Measurements from ENCODE around the gene HSD17B14. TPM values are rescaled to one million over a fixed set of nuclear protein-coding genes. Genes with fewer than 3 reads are reported as not detected.

HSD17B14 gene
- total and polyA plus RNA-seq, 2 of the 13 experiments (the other 11 are each of a cell fraction or from before 2014, with no cell fraction given), result 0.58 to 1.2 TPM

DNA sequence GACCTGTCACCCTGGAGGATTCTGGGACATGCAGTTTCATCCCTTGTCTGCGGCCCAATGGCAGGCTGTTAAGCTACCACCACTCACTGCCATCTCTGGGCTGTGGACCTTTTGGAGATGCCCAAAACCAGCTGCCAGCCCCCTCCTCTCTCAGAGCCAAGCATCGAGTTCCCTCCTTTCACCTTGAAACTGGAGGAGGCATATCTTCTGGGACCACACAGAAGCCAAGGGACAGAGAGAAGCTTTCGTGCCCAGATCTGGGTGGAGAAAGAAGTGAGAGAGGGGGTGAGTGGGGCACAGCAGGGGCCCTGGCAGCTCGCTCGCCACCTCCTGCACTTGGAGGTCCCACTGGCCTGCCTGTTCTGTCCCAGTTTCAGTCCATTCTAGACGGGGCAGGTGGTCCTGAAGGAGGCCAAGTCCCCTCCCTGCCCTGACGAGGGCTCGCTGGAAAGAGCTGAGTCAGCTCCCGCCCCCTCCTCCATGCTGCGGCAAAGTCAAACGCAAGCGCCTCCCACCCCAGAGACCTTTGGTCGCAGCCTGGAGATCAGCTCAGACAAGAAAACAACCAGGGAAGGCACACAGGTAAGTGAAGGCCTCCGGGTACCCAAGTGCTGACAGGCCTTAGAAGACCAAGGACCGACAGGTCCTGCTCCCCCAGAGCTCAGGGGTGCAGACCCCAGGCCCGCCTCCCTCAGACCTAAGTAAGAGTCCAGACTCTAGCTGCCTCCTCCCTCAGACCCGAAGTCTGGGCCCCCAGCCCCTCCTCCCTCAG, 29.3 kb downstream of the HSD17B14 start (continued):
- TF ChIP-seq, protein P1, sequence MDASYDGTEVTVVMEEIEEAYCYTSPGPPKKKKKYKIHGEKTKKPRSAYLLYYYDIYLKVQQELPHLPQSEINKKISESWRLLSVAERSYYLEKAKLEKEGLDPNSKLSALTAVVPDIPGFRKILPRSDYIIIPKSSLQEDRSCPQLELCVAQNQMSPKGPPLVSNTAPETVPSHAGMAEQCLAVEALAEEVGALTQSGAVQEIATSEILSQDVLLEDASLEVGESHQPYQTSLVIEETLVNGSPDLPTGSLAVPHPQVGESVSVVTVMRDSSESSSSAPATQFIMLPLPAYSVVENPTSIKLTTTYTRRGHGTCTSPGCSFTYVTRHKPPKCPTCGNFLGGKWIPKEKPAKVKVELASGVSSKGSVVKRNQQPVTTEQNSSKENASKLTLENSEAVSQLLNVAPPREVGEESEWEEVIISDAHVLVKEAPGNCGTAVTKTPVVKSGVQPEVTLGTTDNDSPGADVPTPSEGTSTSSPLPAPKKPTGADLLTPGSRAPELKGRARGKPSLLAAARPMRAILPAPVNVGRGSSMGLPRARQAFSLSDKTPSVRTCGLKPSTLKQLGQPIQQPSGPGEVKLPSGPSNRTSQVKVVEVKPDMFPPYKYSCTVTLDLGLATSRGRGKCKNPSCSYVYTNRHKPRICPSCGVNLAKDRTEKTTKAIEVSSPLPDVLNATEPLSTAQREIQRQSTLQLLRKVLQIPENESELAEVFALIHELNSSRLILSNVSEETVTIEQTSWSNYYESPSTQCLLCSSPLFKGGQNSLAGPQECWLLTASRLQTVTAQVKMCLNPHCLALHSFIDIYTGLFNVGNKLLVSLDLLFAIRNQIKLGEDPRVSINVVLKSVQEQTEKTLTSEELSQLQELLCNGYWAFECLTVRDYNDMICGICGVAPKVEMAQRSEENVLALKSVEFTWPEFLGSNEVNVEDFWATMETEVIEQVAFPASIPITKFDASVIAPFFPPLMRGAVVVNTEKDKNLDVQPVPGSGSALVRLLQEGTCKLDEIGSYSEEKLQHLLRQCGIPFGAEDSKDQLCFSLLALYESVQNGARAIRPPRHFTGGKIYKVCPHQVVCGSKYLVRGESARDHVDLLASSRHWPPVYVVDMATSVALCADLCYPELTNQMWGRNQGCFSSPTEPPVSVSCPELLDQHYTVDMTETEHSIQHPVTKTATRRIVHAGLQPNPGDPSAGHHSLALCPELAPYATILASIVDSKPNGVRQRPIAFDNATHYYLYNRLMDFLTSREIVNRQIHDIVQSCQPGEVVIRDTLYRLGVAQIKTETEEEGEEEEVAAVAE (CRISPR knock-in tag; IDR thresholded peaks at IDR 0.05; ENCODE audit: borderline replicate concordance), result no peak; the same call in 1 of the 2 replicates
- TF ChIP-seq HNRNPK (IDR thresholded peaks at IDR 0.05; ENCODE audit: low read depth, low read length, poor library complexity, severe bottlenecking) (no peak), KLF15 (CRISPR knock-in tag; IDR thresholded peaks at IDR 0.05; ENCODE audit: borderline replicate concordance) (no peak), YY1 (IDR thresholded peaks at IDR 0.05; ENCODE audit: insufficient read depth, insufficient replicate concordance, low read depth, low read length) (peak; percentile 39), TGIF2 (CRISPR knock-in tag; IDR thresholded peaks at IDR 0.05) (peak; percentile 32; the same call in 1 of the 2 replicates), ZNF616 (CRISPR knock-in tag; IDR thresholded peaks at IDR 0.05; ENCODE audit: low read depth) (no peak; the same call in 1 of the 2 replicates), ZNF891 (CRISPR knock-in tag; IDR thresholded peaks at IDR 0.05) (no peak), REL (CRISPR knock-in tag; conservative IDR thresholded peaks at IDR 0.05) (no peak), MXI1 (IDR thresholded peaks at IDR 0.05; ENCODE audit: borderline replicate concordance, low read depth, low read length) (peak; percentile 35; the same call in 1 of the 3 replicates), SP140L (CRISPR knock-in tag; IDR thresholded peaks at IDR 0.05; ENCODE audit: borderline replicate concordance) (no peak), ZNF639 (CRISPR knock-in tag; conservative IDR thresholded peaks at IDR 0.05) (peak; percentile 35; the same call in 1 of the 2 replicates), SCMH1 (CRISPR knock-in tag; IDR thresholded peaks at IDR 0.05; ENCODE audit: borderline replicate concordance) (no peak), CBX5 (CRISPR knock-in tag; IDR thresholded peaks at IDR 0.05; ENCODE audit: borderline replicate concordance) (no peak; the same call in 1 of the 2 replicates), ZNF101 (CRISPR knock-in tag; IDR thresholded peaks at IDR 0.05; ENCODE audit: borderline replicate concordance, low read depth) (no peak), ZZZ3 (CRISPR knock-in tag; IDR thresholded peaks at IDR 0.05; ENCODE audit: borderline replicate concordance) (0 out of 2 replicates have a peak, but pooled peaks have one; percentile 25), RXRA (CRISPR knock-in tag; IDR thresholded peaks at IDR 0.05) (0 out of 2 replicates have a peak, but pooled peaks have one; percentile 15), MED1 (CRISPR knock-in tag; IDR thresholded peaks at IDR 0.05) (peak; percentile 72), MBNL3 (CRISPR knock-in tag; conservative IDR thresholded peaks at IDR 0.05) (0 out of 2 replicates have a peak, but pooled peaks have one; percentile 36), ZBTB39 (CRISPR knock-in tag; IDR thresholded peaks at IDR 0.05) (0 out of 2 replicates have a peak, but pooled peaks have one; percentile 5), CEBPB (IDR thresholded peaks at IDR 0.05; ENCODE audit: borderline replicate concordance, low read depth, low read length) (no peak)

Data from HepG2 (cell line).